ENCODE measurements around the gene RPS16.
"Not testable (repeated sequence)": the region's sequence is repeated elsewhere in the genome, so short reads cannot be mapped to it uniquely, and the experiment has no call there.

The RPS16 gene

GRCh38 chr19:39435499-39436349 is at the start of gene RPS16:
TSS of gene RPS16 (minus strand) at chr19:39435949. CDS start at chr19:39435895, 54 bp downstream.
- DNase-seq, result peak; percentile 99

GRCh38 chr19:39483141-39483540 is 47.4 kb upstream of the RPS16 start:
- DNase-seq, result no peak

- no peak for DNase-seq
These were observed 45.9 kb upstream of the RPS16 start for GRCh38 chr19:39481676-39482075.

- DNase-seq, result no peak
These were observed 45.4 kb upstream of the RPS16 start for GRCh38 chr19:39481229-39481545.

DNA sequence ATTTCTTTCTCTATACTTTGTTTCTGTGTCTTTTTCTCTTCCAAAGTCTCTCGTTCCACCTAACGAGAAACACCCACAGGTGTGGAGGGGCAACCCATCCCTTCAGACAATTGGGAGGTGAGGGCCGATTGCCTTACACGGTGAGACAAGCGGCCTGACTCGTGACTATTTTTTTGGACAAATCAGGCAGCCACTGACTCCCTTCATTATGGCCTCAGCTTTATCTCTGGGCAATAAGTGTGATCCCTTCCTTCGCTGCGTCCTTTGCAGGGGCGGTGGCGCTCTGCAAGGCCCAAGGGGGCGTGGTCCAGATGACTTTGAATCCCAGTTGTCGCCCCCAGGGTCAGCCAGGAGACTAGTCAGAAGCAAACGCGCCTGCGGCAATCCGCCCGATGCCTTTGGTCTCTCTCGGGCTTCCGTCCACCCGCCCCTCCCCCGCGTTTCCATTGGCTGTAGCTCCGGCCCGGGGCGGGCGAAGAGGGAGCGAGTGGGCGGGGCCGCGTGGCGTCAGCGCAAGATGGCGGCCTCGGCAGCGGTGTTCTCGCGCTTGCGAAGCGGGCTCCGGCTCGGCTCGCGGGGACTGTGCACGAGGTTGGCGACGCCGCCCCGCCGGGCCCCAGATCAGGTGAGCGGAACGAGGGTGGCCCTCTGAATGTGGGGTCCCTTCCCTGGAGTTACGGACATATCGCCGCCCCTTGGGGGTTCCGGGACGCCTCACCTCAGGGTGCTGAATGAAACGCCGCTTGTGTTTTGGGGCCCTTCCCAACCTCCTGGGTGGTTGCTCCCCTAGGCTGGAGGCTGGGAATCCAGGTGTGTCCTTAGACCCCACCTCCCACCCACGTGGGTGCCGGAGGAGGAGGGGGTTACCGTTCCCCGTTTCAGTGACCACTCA is 44.8 kb upstream of the RPS16 start, which contains the start of gene TIMM50:
TIMM50 (plus strand) TSS at position 502 of the 892 bp plus-strand sequence; CDS start at position 518, 16 bp downstream.
- DNase-seq, result peak; percentile 99

- no peak for DNase-seq
These were observed 44.2 kb upstream of the RPS16 start for GRCh38 chr19:39479916-39480315.

- DNase-seq, result not testable (repeated sequence)
These were observed 43.6 kb upstream of the RPS16 start for GRCh38 chr19:39479319-39479801.

DNA sequence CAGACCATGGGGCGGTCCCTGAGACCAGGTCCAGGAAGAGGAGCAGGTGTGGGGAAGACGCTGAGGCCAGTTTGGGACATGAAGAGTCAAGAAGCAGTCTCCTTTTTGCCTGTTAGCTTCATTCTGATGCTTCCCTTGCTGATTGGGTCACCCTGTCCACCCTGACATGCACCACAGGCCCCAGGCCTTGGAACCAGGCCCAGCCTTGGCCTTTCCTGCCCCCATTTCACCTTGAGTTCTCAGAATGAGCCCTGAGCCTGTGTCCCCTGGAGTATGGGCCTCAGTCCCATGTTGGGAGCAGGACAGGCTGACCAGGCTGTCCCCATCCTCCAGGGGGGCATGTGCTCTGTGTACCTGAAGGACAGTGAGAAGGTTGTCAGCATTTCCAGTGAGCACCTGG is 40.0 kb upstream of the RPS16 start:
- no peak for DNase-seq

DNA sequence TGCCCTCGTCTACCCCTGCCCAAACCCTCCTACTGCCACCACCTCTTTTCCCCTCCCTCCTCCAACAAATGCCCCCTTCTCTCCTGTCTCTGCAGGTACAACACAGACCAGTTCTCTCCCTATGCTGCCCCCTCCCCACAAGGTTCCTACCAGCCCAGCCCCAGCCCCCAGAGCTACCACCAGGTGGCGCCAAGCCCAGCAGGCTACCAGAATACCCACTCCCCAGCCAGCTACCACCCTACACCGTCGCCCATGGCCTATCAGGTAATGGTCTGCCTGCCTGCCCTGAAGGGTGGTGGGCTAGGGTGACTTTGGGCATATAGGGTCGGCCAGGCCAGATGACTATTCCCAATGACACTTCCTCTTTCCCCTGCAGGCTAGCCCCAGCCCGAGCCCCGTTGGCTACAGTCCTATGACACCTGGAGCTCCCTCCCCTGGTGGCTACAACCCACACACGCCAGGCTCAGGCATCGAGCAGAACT is 38.4 kb upstream of the RPS16 start:
- DNase-seq, result peak; percentile 69 to 72

DNA sequence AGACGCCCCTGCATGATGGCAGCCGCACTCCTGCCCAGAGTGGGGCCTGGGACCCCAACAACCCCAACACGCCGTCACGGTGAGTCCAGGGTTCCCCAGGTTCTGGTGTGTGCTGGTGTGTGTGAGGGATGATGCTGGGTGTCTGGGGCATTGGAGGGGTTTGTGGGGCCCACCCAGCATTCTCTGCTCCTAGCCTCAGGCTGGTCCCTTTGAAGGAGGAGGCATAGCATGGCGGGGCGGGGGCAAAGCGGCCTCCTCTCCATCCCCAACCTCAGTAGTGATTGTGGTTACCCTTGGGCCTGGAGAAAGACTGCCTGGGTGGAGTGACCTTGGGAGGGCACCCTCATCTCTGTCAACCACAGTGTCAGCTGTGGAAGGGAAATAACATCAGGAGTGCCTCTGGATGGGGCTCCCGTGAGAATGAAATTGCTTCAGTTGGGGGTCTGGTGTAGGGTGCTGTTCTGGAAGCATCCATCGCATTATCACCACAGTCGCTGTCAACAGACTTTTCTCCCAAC is 37.8 kb upstream of the RPS16 start:
- no peak for DNase-seq

- DNase-seq, result no peak
These were observed 37.1 kb upstream of the RPS16 start for GRCh38 chr19:39472746-39473442.

GRCh38 chr19:39471756-39472536 is 36.2 kb upstream of the RPS16 start:
- DNase-seq, result no peak

DNA sequence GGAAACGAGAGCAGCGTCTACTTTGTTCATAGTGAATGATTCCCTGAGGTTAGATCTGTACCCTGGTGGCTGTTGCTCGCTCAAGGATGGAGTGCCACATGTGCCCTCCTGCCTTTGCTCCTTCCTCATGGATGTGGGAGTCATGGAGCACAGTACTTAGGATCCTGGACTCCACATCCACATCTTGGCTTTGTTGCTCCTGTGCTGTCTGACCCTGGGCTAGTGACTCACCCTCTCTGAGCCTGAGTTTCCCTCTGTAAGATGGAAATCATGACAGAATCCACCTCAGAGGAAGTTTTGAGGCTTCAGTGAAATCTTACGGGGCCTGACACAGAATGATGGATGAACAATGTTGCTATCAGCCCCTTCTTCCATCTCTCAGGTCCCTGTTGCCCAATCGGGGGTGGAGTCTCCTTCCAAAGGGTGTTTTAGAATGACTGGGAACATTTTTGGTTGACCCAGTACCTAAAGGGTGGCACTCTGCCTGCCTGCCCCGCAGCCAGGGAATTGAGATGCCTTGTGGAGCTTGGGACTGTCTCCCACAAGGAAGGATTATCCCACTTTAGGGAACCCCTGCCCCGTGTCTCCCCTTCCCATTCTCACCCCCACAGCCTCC is 35.1 kb upstream of the RPS16 start:
- DNase-seq, result no peak

- DNase-seq, result no peak
These were observed 33.8 kb upstream of the RPS16 start for GRCh38 chr19:39469567-39469966.

- no peak for DNase-seq
These were observed 33.3 kb upstream of the RPS16 start for GRCh38 chr19:39469036-39469435.

GRCh38 chr19:39467941-39468340 is 32.2 kb upstream of the RPS16 start:
- no peak for DNase-seq

DNA sequence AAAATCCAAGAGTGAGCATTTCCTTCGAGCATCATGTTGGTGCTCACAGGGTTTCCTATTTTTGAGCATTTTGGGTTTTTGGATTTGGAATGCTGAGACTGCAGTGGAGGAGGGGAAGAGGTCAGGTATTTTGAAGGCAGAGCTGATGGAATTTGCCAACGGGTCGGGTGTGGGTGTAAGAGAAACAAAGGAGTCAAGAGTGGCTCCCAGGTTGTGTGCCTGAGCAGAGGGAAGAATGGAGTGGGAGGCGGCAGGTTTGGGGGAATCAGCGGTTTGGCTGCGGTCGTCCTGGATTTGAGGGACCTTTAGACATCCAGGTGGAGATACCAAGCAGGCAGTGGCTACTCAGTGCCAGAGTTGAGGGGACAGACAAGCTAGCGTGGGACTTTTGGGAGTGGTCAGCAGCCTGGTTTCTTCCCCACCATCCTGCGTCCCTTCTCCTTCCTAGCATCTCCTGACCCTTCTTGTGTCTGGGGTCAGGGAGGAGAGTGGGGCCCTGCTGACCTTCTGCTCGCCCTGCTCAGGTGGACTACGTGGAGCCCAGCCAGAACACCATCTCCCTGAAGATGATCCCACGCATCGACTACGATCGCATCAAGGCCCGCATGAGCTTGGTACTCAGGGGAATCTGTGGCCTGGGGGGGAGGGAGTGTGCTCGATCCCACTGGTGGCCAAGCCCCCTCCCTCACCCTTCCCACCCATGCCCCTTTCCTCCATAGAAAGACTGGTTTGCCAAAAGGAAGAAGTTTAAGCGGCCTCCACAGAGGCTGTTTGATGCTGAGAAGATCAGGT is 30.4 kb upstream of the RPS16 start:
- DNase-seq, result no peak

GRCh38 chr19:39463403-39463802 is 27.7 kb upstream of the RPS16 start:
- DNase-seq, result no peak

- not testable (repeated sequence) for DNase-seq
These were observed 15.5 kb upstream of the RPS16 start for GRCh38 chr19:39451257-39451656.

- no peak for DNase-seq
These were observed 13.5 kb upstream of the RPS16 start for GRCh38 chr19:39449116-39449797.
